OCI-LY1 (cell line): Measurements from ENCODE around the gene WDR70.
"Not testable (repeated sequence)": the region's sequence is repeated elsewhere in the genome, so short reads cannot be mapped to it uniquely, and the experiment has no call there.

Experiments used
- EZH2 ChIP-seq: fragments of 200-600 bp; sonication (generic), shearing (Covaris generic); IDR thresholded peaks from 2 replicates; pipeline ENCODE4 v1.8.0; 2017; ENCODE audit warnings: borderline replicate concordance, mixed run types, mild to moderate bottlenecking, antibody characterized with exemption, low read length, moderate library complexity, mixed read lengths
- TF ChIP-seq, protein P1 (sequence below): fragments of 200-600 bp; sonication (generic), shearing (Covaris generic); IDR thresholded peaks from 2 replicates; pipeline ENCODE4 v1.5.1; 2017; ENCODE audit warnings: mild to moderate bottlenecking, antibody characterized with exemption, low read length, moderate library complexity, mixed read lengths

DNA sequence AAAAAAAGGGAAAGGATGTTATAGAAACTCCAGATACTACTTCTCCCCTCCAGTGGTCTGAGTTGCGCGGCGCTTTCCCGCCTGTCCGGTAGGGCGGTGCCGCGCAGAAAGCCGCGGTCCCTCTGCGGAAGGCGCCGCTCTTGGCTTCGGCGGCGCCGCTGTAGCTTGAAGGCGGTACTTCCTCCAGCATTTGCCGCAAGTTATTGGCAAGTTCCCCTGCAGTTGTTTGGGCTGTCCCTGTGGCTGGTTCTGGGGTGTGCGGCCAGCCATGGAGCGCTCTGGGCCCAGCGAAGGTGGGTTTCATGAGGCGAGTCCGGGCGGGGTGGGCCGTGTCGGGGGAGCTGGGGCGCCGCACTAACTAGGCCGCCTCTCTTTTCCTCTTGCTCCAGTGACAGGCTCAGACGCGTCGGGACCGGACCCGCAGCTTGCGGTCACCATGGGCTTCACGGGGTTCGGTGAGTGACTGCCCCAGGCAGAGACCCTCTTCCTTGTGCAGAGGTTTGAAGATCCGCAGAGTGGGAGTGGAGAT lies at the start of gene WDR70:
- TF ChIP-seq, protein P1, sequence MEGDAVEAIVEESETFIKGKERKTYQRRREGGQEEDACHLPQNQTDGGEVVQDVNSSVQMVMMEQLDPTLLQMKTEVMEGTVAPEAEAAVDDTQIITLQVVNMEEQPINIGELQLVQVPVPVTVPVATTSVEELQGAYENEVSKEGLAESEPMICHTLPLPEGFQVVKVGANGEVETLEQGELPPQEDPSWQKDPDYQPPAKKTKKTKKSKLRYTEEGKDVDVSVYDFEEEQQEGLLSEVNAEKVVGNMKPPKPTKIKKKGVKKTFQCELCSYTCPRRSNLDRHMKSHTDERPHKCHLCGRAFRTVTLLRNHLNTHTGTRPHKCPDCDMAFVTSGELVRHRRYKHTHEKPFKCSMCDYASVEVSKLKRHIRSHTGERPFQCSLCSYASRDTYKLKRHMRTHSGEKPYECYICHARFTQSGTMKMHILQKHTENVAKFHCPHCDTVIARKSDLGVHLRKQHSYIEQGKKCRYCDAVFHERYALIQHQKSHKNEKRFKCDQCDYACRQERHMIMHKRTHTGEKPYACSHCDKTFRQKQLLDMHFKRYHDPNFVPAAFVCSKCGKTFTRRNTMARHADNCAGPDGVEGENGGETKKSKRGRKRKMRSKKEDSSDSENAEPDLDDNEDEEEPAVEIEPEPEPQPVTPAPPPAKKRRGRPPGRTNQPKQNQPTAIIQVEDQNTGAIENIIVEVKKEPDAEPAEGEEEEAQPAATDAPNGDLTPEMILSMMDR: peak; percentile 77
- not testable (repeated sequence) for TF ChIP-seq EZH2
